Measurements from ENCODE around the gene ANKRD16.

ANKRD16 gene

DNA sequence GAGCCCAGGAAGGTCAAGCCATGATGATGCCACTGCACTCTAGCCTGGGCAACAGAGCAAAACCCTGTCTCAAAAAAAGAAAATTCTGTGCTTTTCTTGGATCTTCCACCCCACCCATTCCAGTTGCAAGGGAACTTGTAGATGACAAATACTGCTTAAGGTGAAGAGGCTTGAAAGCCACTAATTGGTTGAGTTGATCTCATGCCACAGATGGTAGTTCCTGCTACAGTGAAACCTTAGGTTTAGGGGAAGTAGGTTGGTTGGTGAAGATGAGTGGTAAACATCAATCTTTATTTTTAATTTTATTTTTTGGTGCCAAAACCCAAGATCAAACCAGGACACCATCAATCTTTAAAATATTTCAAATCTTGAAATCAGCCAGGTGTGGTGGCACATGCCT, 73.5 kb downstream of the ANKRD16 start:
- peak; percentile 38 for DNase-seq
- in situ Hi-C loops (cut with MboI; ENCODE audit: low pct_unique_long_range_greater_than_20kb, low sequenced_read_pairs): no loop called here

GRCh38 chr10:5814110-5815107, 75.3 kb downstream of the ANKRD16 start:
- no peak for DNase-seq

GRCh38 chr10:5813341-5814109, 76.2 kb downstream of the ANKRD16 start, which contains the start of gene GDI2:
Gene GDI2 (minus strand): TSS chr10:5813434. CDS start chr10:5813258, 176 bp downstream.
- in situ Hi-C loops (cut with MboI; ENCODE audit: low pct_unique_long_range_greater_than_20kb, low sequenced_read_pairs): no loop called here
- peak; percentile 98 for DNase-seq

More at GRCh38 chr10:5814110-5815107, 75.3 kb downstream of the ANKRD16 start:
- in situ Hi-C loops (cut with MboI; ENCODE audit: low pct_unique_long_range_greater_than_20kb, low sequenced_read_pairs): no loop called here

- DNase-seq: no peak
- in situ Hi-C loops (cut with MboI; ENCODE audit: low pct_unique_long_range_greater_than_20kb, low sequenced_read_pairs): no loop called here
Observed at GRCh38 chr10:5813091-5813340, 76.7 kb downstream of the ANKRD16 start.

DNA sequence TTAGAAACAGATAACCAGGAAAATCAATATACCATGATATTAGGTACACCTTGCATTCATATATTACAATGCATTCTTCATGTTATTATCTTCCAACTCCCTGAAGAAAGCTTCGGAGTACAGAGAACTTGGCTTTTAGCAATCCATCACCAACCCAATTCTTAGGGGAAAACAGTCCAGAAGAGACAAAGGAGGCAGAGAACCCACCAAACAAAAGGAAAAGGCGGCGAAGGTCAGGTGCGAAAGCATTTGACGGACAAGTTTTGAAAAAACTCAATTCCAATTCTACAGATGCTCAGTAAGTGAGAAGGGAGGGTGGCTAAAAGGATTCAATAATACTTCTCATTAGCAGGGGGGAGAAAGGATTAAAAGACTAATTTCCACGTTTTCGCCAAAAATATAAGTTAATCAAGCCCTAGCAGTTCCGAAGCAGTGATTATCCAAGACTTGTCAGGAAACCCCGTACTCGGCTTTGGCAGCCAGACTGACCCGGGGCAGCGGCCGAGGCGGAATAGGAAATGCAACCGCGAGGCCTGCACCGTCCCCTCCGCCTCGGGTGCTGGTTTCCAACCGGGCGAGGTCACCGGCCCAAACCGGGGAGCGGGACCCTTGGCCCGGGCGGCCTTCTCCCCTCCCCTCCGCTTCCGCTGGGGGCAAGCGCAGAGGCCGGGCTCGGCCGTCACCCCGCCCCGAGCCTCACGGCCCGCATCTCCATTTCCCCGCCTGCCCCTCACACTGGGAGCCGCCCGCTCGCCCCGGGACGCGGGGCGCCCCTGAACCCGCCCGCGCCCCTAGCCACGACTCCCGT, 77.2 kb downstream of the ANKRD16 start:
- DNase-seq: peak; percentile 54
- in situ Hi-C loops (cut with MboI; ENCODE audit: low pct_unique_long_range_greater_than_20kb, low sequenced_read_pairs): no loop called here
